ENCODE measurements around the gene VHLL.

VHLL gene

DNA sequence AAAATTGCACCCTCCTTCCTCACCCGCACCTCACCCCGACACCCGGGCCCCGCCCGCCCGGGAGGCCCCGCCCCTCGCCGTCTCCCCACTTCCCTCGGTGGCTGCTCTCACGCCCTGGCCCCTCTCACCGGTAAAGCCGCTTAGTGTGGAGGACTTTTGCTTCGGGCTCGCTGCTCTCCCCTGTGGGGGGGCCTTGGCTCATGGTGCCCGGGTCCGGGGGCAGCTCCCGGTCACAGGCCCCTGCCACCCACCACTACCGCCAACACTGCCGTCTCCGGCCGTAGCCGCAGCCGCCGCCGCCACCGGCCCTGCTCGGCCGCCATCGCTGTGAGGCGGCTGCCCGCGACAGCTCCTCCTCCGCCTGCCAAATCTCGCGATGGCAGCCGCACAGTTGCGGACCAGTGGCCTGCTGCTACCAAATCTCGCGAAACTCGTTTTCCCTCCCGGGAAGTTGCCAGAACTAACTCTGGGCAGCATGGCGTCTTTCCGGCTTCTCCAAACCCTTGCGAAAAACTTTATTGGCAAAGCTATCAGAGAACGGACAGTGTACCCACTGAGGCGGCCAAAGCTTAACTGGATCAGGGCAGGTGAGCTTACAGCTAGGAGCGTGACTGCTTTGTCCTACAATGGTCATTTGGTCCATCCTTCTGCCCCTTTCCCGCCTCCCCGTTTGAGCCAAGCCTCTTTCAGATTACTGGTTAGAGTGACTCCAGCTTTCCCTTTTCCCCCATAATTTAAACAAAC, 16.5 kb downstream of the VHLL start, which contains the start of gene SMG5:
SMG5 (minus strand) TSS at position 347 of the 744 bp plus-strand sequence; CDS start at position 202, 145 bp downstream.
- peak; percentile 97 for DNase-seq (ENCODE audit: low spot score)
- Histone ChIP-seq H3K27ac (peak within 1 kb of the TSS; percentile 61 to 90), H3K4me3 (peak within 1 kb of the TSS; percentile 89)
- TF ChIP-seq CTCF (IDR thresholded peaks at IDR 0.05) = no peak

DNA sequence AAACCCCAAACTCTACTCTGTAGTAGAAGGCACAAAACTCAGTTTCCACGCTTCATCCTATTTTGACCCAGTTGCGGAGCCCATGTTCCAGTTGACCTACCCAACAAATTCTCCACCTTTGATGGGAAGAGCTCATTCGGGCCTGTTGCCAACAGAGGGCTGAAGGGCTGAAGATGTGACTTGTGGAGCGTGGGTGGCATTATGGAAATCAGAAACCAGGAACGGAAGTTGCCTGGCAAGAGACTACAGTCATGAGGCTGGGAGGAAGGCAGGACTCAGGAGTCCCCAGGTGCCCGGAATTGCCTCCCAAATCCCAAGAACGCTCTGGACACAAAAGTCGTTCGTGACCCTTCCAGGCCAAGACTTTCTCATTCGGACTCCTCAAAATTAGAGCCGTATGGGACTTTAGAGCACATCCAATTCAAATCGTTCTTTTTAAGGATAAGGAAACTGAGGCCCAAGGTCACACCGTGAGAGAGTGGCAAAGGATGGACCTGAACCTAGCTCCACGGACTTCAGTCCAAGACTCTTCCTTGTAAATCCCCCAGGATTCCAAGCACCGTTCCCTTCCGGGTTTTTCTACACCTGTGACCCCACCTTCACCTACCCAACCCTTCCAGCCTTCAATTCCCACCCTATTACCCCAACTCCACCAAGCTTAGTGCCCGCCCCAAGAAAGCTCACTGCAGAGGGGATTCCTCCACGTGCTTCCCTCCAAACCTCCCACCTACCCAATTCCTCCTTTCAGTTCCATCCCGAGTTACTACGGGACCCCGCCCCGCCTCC, 17.2 kb downstream of the VHLL start:
- no peak for TF ChIP-seq CTCF (IDR thresholded peaks at IDR 0.05)
- peak overlapping the region; percentile 61 to 90 for H3K27ac ChIP-seq
- peak overlapping the region; percentile 89 for H3K4me3 ChIP-seq
- no peak for DNase-seq (ENCODE audit: low spot score)

DNA sequence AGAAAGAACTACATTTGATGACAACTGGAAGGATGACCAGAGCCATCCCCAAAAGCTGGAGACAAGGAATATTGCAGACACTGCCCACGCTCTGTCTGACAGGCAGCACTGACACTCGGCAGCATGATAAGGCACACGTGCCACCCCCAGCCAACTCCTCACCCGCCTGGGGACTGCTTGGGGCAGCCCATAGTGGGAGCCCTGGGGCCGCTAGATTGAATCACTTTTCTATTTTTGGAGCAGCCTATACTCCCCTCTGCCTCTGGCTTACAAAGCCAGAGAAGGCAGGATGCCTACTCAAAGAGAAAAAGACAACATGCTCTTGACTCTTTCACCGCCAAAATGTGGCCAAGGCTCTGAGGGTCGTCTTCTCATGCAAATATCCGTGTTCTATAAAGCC, 17.8 kb downstream of the VHLL start:
- H3K4me3 ChIP-seq = peak overlapping the region; percentile 89
- H3K27ac ChIP-seq = no peak overlapping the region
- no peak for TF ChIP-seq CTCF (IDR thresholded peaks at IDR 0.05)
- DNase-seq (ENCODE audit: low spot score) = no peak

GRCh38 chr1:156279837-156280236, 19.3 kb downstream of the VHLL start:
- no peak for DNase-seq (ENCODE audit: low spot score)
- H3K27ac ChIP-seq = no peak overlapping the region

DNA sequence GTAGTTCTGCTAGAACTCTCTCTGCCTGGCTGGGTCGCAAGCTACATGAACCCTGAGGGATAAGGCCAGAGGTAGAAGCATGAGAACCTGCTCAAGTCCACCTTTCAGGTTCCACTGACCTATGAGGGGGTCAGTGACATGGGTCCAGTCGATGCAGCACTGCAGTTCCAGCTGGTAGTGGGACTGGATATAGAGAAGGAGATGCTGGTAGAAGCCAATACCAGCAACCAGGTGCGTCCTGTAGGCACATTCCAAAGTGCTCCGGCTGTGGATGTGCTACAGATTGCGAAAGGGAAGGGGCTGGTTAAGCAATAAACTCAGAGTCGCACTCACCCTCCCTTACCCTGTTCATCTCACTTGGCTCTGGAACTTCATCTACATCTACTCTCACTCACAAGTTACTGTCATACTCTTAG, 22.1 kb downstream of the VHLL start:
- Histone ChIP-seq H3K27ac (peak overlapping the region in 1 of 2 donors; percentile 51), H3K4me3 (no peak overlapping the region)
- TF ChIP-seq CTCF (IDR thresholded peaks at IDR 0.05) = no peak
- DNase-seq (ENCODE audit: low spot score) = no peak

More at GRCh38 chr1:156279837-156280236, 19.3 kb downstream of the VHLL start:
- no peak for TF ChIP-seq CTCF (IDR thresholded peaks at IDR 0.05)
- H3K4me3 ChIP-seq = no peak overlapping the region

DNA sequence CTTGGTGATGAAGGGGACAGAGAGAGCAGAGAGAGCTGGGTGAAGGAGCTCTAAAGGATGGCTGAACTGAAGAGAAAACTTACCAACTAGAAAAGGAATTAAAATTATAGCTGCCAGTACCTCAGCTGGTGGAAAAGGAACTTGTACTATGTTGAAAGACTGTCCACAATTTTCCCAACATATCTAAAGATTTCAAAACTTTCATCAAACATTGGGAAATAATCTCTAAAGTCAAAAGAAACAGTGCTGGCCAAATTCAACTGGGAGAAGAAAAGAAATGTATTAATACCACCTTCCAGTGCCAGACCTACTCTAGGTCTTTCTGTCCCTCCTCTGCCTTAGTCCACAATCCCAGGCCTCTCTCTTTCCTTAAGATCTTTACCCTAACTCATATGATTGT, 22.6 kb downstream of the VHLL start:
- no peak for TF ChIP-seq CTCF (IDR thresholded peaks at IDR 0.05)
- Histone ChIP-seq H3K27ac (peak overlapping the region in 1 of 2 donors; percentile 51), H3K4me3 (no peak overlapping the region)
- no peak for DNase-seq (ENCODE audit: low spot score)
